Astrocyte of the spinal cord (primary cell): ENCODE measurements around the gene SERPINB12.

ENCODE experiments used
- DNase-seq: peaks from one replicate; pipeline ENCODE4 v3.0.0; 2011; ENCODE audit warnings: low read depth, low spot score
- H3K4me3 ChIP-seq: 2 replicates; pipeline ENCODE4 v1.5.1; 2011; ENCODE audit warnings: low read depth, mild to moderate bottlenecking, low read length, moderate library complexity
- CTCF ChIP-seq: IDR thresholded peaks from 2 replicates; pipeline ENCODE4 v1.5.1; 2012; ENCODE audit warnings: low read depth, mild to moderate bottlenecking, low read length, inconsistent platforms
- in situ Hi-C: cut with HindIII; loops from 2 replicates; pipeline ENCODE4 v1.10.0; 2017; ENCODE audit warnings: low sequenced_read_pairs

The SERPINB12 gene

GRCh38 chr18:63559567-63560491 is 17.7 kb downstream of the SERPINB12 start:
- in situ Hi-C loops = no loop called here
- no peak overlapping the region for H3K4me3 ChIP-seq
- no peak for DNase-seq
- no peak for TF ChIP-seq CTCF

GRCh38 chr18:63562284-63562683 is 20.1 kb downstream of the SERPINB12 start:
- in situ Hi-C loops = no loop called here
- DNase-seq = no peak
- no peak overlapping the region for H3K4me3 ChIP-seq
- no peak for TF ChIP-seq CTCF

GRCh38 chr18:63564021-63564420 is 21.9 kb downstream of the SERPINB12 start:
- in situ Hi-C loops = no loop called here
- no peak overlapping the region for H3K4me3 ChIP-seq
- DNase-seq = no peak
- TF ChIP-seq CTCF = no peak

GRCh38 chr18:63564561-63564960 is 22.4 kb downstream of the SERPINB12 start:
- no peak overlapping the region for H3K4me3 ChIP-seq
- DNase-seq = no peak
- in situ Hi-C loops = no loop called here
- no peak for TF ChIP-seq CTCF

GRCh38 chr18:63567276-63567675 is 25.1 kb downstream of the SERPINB12 start:
- in situ Hi-C loops = no loop called here
- no peak overlapping the region for H3K4me3 ChIP-seq
- DNase-seq = no peak
- no peak for TF ChIP-seq CTCF

DNA sequence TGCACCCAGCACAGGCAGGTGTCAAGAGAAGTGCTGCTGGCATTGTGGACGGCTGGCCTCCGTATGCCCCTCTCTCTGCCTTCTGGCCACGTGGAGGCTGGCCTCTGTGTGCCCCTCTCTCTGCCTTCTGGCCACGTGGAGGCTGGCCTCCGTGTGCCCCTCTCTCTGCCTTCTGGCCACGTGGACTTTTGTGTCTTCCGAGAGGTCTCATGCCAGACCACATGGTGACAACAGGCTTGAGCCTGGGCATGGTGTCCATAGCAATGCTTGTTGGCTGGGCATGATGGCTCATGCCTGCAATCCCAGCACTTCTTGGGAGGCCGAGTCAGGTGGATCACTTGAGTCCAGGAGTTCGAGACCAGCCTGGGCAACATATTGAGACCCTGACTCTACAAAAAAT is 25.7 kb downstream of the SERPINB12 start:
- TF ChIP-seq CTCF = no peak
- DNase-seq = no peak
- in situ Hi-C loops = no loop called here
- H3K4me3 ChIP-seq = no peak overlapping the region
